Testis (tissue), 3 donors: ENCODE results near the gene COL4A2. TPM values are rescaled to one million over a fixed set of nuclear protein-coding genes. Genes with fewer than 3 reads are reported as not detected.

Experiments
- DNase-seq: peaks from one replicate; pipeline ENCODE4 v3.0.0-alpha.2; 2019
- H3K27ac ChIP-seq, 2 donors: fragments of 200-600 bp; sonication (generic); one replicate each; pipeline ENCODE4 v1.5.1; 2019
- H3K27me3 ChIP-seq: fragments of 200-600 bp; sonication (generic); one replicate; pipeline ENCODE4 v1.5.1; 2019
- H3K36me3 ChIP-seq: fragments of 200-600 bp; sonication (generic); one replicate; pipeline ENCODE4 v1.5.1; 2017; ENCODE audit warnings: low read depth; ENCODE audit errors: missing control alignments
- H3K4me1 ChIP-seq: fragments of 200-600 bp; sonication (generic); one replicate; pipeline ENCODE4 v1.5.1; 2019
- H3K4me3 ChIP-seq, 2 donors: fragments of 200-600 bp; sonication (generic); one replicate each; pipeline ENCODE4 v1.5.1; 2017 to 2019
- H3K9me3 ChIP-seq: fragments of 200-600 bp; sonication (generic); one replicate; pipeline ENCODE4 v1.5.1; 2017
- POLR2A ChIP-seq: fragments of 450-650 bp; IDR thresholded peaks from one replicate; pipeline ENCODE4 v1.6.1; 2017; ENCODE audit warnings: antibody characterized with exemption, mild to moderate bottlenecking, moderate library complexity
- WGBS, 2 donors: methylation state at CpG; one replicate each; pipeline ENCODE4 v1.1.5; 2018; 5-methylcytosine and 5-hydroxymethylcytosine counted together
- intact Hi-C: fragments of 100-400 bp; cut with DNase I; formaldehyde crosslinking; loops from one replicate; pipeline ENCODE4 v1.15.1; 2023; ENCODE audit warnings: low total_unique reads
- polyA plus RNA-seq: library from polyadenylated mRNA; stranded (reverse); fragments of 350-450 nt; fragmentation: Illumina TruSeq; extraction: RNeasy Lipid Tissue Mini Kit (QIAGEN cat#74804); gene quantifications from one replicate; pipeline ENCODE4 v1.2.3, GENCODE V29; 2014; ENCODE audit warnings: low read depth, low replicate concordance; ENCODE audit not compliant: insufficient read depth
- total RNA-seq, 2 donors: library from RNA; depleted of rRNA; stranded (reverse); fragments of >200 nt; gene quantifications; one replicate each; pipeline ENCODE4 v1.2.3, GENCODE V29; 2016
- TF ChIP-seq, protein P1 (sequence below), 3 experiments: fragments of 450-650 bp in 2 of 3; fragments of 200-600 bp in 1 of 3; sonication (generic) in 1 of 3; IDR thresholded peaks; one replicate each; pipeline ENCODE4 v1.5.1; 2016 to 2019; ENCODE audit warnings: antibody characterized with exemption in 3 of 3, mild to moderate bottlenecking in 2 of 3, moderate library complexity in 1 of 3

Gene COL4A2
- total and polyA plus RNA-seq, 3 donors from 2014 or later = 69.1 to 89.9 (median 81.0) TPM

DNA sequence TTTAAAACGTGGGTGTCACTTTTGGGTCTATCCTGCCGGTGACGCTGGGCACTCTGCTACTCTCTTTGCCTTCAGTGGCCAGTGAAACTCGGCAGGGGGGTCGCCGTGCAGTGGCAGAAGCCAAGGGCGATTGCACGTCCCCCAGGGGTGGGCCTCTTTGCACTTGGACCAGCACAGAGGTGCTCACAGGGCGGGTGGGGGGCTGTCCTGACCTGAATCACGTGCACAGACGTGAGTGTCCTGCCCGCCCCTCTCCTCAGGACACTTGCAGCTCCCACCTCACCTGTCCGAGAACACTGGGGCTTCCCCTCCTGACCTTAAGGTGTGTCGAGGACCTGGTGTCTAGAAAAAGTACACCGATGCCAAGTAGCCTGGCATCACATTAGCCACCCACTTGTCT, 16.3 kb upstream of the COL4A2 start:
- 83 to 84% methylated on average over 6 to 15 of the region's 15 CpGs for WGBS, 2 donors
- no peak overlapping the region for H3K4me3 ChIP-seq
- H3K36me3 ChIP-seq = no peaks in the 10 kb centered on the region
- intact Hi-C loops = no loop called here
- H3K9me3 ChIP-seq = no peaks in the 10 kb centered on the region
- no peak for DNase-seq
- peaks cover 17% of the 10 kb centered on the region for H3K4me1 ChIP-seq
- H3K27ac ChIP-seq = no peak overlapping the region
- no peak for TF ChIP-seq POLR2A
- TF ChIP-seq, protein P1, sequence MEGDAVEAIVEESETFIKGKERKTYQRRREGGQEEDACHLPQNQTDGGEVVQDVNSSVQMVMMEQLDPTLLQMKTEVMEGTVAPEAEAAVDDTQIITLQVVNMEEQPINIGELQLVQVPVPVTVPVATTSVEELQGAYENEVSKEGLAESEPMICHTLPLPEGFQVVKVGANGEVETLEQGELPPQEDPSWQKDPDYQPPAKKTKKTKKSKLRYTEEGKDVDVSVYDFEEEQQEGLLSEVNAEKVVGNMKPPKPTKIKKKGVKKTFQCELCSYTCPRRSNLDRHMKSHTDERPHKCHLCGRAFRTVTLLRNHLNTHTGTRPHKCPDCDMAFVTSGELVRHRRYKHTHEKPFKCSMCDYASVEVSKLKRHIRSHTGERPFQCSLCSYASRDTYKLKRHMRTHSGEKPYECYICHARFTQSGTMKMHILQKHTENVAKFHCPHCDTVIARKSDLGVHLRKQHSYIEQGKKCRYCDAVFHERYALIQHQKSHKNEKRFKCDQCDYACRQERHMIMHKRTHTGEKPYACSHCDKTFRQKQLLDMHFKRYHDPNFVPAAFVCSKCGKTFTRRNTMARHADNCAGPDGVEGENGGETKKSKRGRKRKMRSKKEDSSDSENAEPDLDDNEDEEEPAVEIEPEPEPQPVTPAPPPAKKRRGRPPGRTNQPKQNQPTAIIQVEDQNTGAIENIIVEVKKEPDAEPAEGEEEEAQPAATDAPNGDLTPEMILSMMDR (IDR thresholded peaks at IDR 0.05) = no peak
- H3K27me3 ChIP-seq = no peaks in the 10 kb centered on the region

DNA sequence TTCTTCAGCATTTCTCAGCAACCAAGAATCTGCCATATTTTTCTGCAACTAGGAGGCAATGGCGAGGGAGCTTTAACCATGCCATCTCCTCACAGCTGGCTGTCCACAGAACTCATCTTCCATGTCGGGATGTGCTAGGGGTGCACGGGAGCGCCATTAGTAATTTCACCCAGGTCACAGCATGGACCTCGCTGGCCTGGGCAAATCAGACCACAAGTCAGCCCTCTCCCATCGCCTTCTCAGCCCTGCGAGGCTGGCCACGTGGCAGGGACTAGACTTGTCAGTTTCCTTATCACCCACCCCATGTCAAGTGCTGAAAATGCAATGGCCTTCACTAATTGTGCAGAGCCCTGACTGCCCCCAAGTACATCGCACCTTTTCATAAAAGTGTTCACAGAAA, 15.8 kb upstream of the COL4A2 start:
- H3K27ac ChIP-seq = no peak overlapping the region
- DNase-seq = no peak

DNA sequence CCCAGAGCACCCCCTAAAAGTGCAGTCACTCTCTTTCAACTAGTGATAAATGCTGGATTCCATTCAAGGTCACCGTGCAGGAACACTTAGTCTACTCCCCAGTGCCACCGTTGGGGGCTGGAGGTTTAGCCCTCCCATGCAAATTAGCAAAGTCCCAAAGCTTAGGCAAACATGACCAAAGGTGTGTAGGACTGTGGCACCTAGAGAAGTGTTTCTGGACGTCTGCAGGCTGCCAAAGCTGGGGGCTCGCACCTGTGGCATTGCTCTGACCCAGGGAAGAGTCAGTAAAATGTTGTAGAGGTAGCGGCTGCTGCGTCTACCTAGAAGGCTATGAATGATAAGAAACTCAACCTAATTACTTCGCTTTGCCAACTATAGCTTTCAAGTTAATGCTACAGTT, 14.0 kb upstream of the COL4A2 start:
- Histone ChIP-seq H3K27ac (no peak overlapping the region), H3K27me3 (no peaks in the 10 kb centered on the region), H3K9me3 (no peaks in the 10 kb centered on the region), H3K4me1 (peaks cover 6% of the 10 kb centered on the region), H3K4me3 (no peak overlapping the region), H3K36me3 (no peaks in the 10 kb centered on the region)
- DNase-seq = no peak
- TF ChIP-seq, protein P1 (IDR thresholded peaks at IDR 0.05) = no peak
- no peak for TF ChIP-seq POLR2A
- WGBS, 2 donors = 70 to 77% methylated on average over 7 of the region's 7 CpGs
- intact Hi-C loops = no loop called here

More for the DNA sequence above, 15.8 kb upstream of the COL4A2 start:
- Histone ChIP-seq H3K27me3 (no peaks in the 10 kb centered on the region), H3K4me1 (peaks cover 17% of the 10 kb centered on the region), H3K9me3 (no peaks in the 10 kb centered on the region), H3K36me3 (no peaks in the 10 kb centered on the region), H3K4me3 (no peak overlapping the region)
- TF ChIP-seq, protein P1 (IDR thresholded peaks at IDR 0.05) = no peak
- no peak for TF ChIP-seq POLR2A
- intact Hi-C loops = no loop called here
- 87 to 94% methylated on average over 9 of the region's 9 CpGs for WGBS, 2 donors

DNA sequence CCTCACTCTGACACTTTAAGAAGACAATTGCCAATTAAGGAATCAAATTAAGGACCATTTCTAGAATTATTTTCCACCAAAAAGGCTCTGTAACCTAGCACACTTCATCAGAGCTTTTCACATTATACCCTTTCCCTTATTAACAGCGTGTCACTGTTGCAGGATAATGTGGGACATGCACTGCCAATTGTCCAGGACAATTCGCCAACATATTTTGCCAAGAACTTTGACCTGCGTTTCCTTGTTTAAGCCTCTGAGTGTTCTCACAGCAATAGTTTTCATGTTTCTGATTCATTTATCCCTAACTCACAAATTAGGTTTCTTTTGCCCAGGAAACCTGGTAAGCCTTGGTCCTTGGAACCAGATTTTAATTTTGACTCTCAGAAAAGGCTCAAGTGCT, 13.4 kb upstream of the COL4A2 start:
- no peak overlapping the region for H3K27ac ChIP-seq
- intact Hi-C loops = no loop called here
- TF ChIP-seq POLR2A = no peak
- TF ChIP-seq, protein P1 (IDR thresholded peaks at IDR 0.05) = no peak
- no peaks in the 10 kb centered on the region for H3K27me3 ChIP-seq
- DNase-seq = no peak
- WGBS, 2 donors = 27 to 62% methylated on average over 3 of the region's 3 CpGs
- H3K4me1 ChIP-seq = peaks cover 6% of the 10 kb centered on the region
- H3K4me3 ChIP-seq = no peak overlapping the region
- no peaks in the 10 kb centered on the region for H3K36me3 ChIP-seq
- no peaks in the 10 kb centered on the region for H3K9me3 ChIP-seq

DNA sequence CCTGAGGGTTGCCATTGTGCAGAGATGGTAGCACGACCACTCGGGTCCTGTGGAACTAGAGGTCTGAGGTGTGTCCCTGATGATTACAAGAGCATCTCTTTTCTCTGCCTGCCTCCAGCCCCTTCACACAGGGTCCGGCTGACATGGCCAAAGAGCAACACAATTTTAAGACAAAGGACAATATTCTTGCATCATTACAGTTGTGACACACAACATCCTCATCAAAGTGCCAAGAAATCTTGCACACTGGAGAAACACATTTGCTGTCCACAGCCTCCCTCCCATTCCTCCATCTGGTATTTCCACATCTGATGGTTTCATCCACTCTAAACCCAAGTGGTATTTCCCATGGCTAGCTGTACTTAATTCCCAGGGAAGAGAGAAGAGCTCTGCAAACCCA, 12.9 kb upstream of the COL4A2 start:
- intact Hi-C loops = no loop called here
- no peak overlapping the region for H3K27ac ChIP-seq
- no peak for DNase-seq
- WGBS, 2 donors = 68 to 71% methylated on average over 3 of the region's 3 CpGs
- peaks cover 6% of the 10 kb centered on the region for H3K4me1 ChIP-seq
- no peak for TF ChIP-seq POLR2A
- TF ChIP-seq, protein P1 (IDR thresholded peaks at IDR 0.05) = no peak
- no peaks in the 10 kb centered on the region for H3K9me3 ChIP-seq
- no peak overlapping the region for H3K4me3 ChIP-seq
- no peaks in the 10 kb centered on the region for H3K27me3 ChIP-seq
- H3K36me3 ChIP-seq = no peaks in the 10 kb centered on the region
